B cell (primary cell): Measurements from ENCODE around the gene LPCAT4.

Source experiments
- CTCF ChIP-seq: fragments of 200-600 bp; IDR thresholded peaks from one replicate; pipeline ENCODE4 v1.8.0; 2022; ENCODE audit warnings: antibody characterized with exemption, mild to moderate bottlenecking
- EZH2 ChIP-seq: IDR thresholded peaks from 2 replicates; pipeline ENCODE4 v1.6.1; 2012; ENCODE audit warnings: borderline replicate concordance, low read depth, mild to moderate bottlenecking, moderate library complexity, low read length; ENCODE audit not compliant: insufficient read depth, poor library complexity, severe bottlenecking

GRCh38 chr15:34362047-34362773 is 4.8 kb downstream of the LPCAT4 start:
- TF ChIP-seq CTCF (no peak), EZH2 (no peak)
